Stimulated activated memory B cell treated with anti-CD40 and anti-IgM and Interleukin-4, amounts not matched to agents 10 μg/mL and 1 μg/mL and 100 μg/mL, for 72 hours (primary cell): Measurements from ENCODE around the gene FAM53B.
A peak's percentile ranks its signal among the peaks of the same experiment; 100 is the strongest.

ENCODE experiments used
- ATAC-seq: fragments of 150-1000 bp; cut with Tn5 transposase; 2 replicates; pipeline ENCODE4 v1.10.0; 2021
- H3K27ac Mint-ChIP-seq: one replicate; pipeline ENCODE4 v1.8.0; 2022; ENCODE audit warnings: mild to moderate bottlenecking, mixed read lengths
- H3K27me3 Mint-ChIP-seq: one replicate; pipeline ENCODE4 v1.8.0; 2022; ENCODE audit warnings: mixed read lengths
- H3K36me3 Mint-ChIP-seq: one replicate; pipeline ENCODE4 v1.8.0; 2022; ENCODE audit warnings: mixed read lengths
- H3K4me1 Mint-ChIP-seq: one replicate; pipeline ENCODE4 v1.8.0; 2022; ENCODE audit warnings: mixed read lengths
- H3K4me3 Mint-ChIP-seq: one replicate; pipeline ENCODE4 v1.8.0; 2022; ENCODE audit warnings: mild to moderate bottlenecking, moderate library complexity, mixed read lengths
- H3K9me3 Mint-ChIP-seq: one replicate; pipeline ENCODE4 v1.8.0; 2022; ENCODE audit warnings: mixed read lengths

Gene FAM53B

GRCh38 chr10:124644236-124644635 lies 99.9 kb downstream of the FAM53B start:
- Mint-ChIP-seq H3K36me3 (peaks cover 26% of the 10 kb centered on the region), H3K27ac (peak overlapping the region; percentile 99), H3K27me3 (no peaks in the 10 kb centered on the region), H3K4me3 (no peak overlapping the region), H3K9me3 (no peaks in the 10 kb centered on the region), H3K4me1 (peaks cover 99% of the 10 kb centered on the region)
- ATAC-seq: no peak

GRCh38 chr10:124643330-124644009 lies 100.7 kb downstream of the FAM53B start:
- H3K27me3 Mint-ChIP-seq: no peaks in the 10 kb centered on the region
- no peak overlapping the region for H3K4me3 Mint-ChIP-seq
- H3K9me3 Mint-ChIP-seq: no peaks in the 10 kb centered on the region
- peaks cover 99% of the 10 kb centered on the region for H3K4me1 Mint-ChIP-seq
- H3K27ac Mint-ChIP-seq: peak overlapping the region; percentile 99
- ATAC-seq: no peak
- H3K36me3 Mint-ChIP-seq: peaks cover 26% of the 10 kb centered on the region

DNA sequence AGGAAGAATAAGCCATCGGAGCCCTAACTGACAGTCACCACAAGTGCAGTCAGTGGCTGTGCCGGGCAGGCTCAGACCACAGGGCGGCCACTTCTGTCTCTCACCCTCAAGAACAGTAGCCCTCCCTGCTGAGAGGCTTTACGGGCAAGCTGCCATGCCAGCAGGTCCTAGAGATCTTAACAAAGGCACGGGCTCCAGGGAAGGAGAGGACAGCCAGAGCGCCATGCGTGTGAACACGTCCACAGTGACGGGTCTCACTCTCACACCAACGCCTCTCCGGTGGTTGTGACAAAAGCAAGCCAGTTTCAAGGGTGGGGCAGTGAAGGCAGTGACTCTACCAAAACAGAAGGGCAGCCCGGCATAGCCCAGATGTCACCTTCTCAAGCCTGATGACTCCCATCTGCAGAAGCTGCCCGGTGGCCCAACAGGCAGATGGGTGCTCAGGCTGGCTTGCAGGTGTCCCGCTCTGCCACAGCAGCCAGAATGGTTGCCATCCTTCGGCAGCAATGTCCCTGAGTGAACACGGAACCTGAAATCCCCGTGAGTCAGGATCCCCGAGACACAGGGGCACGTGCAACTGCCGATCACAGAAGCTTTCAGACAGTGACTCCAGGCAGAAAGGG lies 102.0 kb downstream of the FAM53B start:
- H3K36me3 Mint-ChIP-seq: peaks cover 19% of the 10 kb centered on the region
- H3K9me3 Mint-ChIP-seq: no peaks in the 10 kb centered on the region
- ATAC-seq: no peak
- no peaks in the 10 kb centered on the region for H3K27me3 Mint-ChIP-seq
- peaks cover 99% of the 10 kb centered on the region for H3K4me1 Mint-ChIP-seq
- H3K27ac Mint-ChIP-seq: peak overlapping the region; percentile 99
- peak overlapping the region; percentile 78 for H3K4me3 Mint-ChIP-seq

DNA sequence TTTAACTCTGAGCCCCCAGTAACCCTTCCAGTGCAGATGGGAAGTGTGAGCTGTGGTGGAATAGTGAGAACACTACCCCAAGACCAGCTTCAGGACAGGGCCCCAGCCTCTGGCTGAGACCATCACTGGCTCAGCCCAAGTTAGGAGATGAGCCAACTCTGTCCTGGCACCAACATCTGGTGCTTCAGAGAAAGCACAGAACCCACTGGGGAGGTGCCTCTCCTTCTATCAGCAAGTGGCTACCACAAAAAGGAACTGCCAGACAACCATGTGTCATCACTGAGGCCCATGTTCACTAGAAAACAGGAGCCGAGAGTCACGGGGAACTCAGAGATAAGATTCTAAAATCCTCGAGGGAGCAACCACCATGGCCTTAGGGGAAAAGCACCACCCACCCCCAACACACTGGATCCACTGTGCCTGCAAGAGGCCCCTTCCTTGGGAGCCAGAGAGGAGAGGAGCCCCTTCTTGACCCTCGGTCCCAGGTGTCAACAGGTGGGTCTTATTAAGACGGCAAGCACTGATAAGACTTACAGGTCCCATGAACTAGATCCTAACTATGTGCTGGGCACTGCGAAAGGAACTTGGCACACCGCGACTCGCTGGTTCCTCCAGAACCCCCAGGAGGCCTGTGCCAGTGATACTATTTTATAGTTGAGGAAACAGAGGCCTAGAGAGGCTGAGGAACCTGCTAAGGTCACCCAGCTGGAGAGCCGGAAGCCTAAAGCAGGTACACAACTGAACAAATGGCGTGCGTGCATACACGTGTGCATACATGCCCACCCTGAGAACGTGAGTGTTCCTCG lies 102.7 kb downstream of the FAM53B start:
- peak; percentile 90 for ATAC-seq
- Mint-ChIP-seq H3K27me3 (no peaks in the 10 kb centered on the region), H3K9me3 (no peaks in the 10 kb centered on the region), H3K36me3 (peaks cover 15% of the 10 kb centered on the region), H3K4me1 (peaks cover 99% of the 10 kb centered on the region), H3K27ac (peak overlapping the region; percentile 99), H3K4me3 (peak overlapping the region; percentile 78)

DNA sequence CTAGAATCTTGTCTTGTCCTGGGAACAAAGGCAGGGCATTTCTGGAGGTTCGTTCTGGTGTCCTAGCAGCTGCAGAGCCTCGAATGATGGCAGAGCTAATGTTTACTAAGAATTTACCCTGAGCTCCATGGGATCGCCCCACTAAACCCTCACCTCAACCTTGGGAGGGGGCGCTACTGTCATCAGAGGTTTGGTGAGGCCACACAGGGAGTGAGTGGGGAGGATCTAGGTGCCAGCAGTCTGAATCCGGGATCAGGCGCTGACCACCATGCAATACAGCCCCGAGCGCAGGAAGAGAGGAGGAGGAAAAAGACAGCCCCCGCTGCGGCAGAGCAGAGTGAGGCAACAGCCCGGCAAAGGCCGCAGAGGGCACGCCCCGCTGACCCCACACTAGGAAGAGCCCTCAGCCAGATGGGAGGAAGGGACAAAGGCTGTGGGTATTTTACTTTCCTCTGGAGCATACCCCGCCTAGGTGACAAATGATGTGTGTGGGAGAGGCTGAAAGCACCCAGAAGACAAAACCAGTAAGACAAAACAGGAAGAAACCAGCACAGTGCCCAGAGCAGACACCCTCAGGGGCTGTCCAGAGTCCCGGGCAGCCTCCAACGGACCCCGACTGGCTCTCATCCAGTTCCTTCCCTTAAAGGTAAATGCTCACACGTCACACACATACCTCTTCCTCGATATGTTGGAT lies 103.5 kb downstream of the FAM53B start:
- peak; percentile 78 for ATAC-seq
- no peaks in the 10 kb centered on the region for H3K9me3 Mint-ChIP-seq
- H3K4me1 Mint-ChIP-seq: peaks cover 99% of the 10 kb centered on the region
- H3K36me3 Mint-ChIP-seq: peaks cover 11% of the 10 kb centered on the region
- peak overlapping the region; percentile 99 for H3K27ac Mint-ChIP-seq
- H3K4me3 Mint-ChIP-seq: peak overlapping the region; percentile 78
- H3K27me3 Mint-ChIP-seq: no peaks in the 10 kb centered on the region

DNA sequence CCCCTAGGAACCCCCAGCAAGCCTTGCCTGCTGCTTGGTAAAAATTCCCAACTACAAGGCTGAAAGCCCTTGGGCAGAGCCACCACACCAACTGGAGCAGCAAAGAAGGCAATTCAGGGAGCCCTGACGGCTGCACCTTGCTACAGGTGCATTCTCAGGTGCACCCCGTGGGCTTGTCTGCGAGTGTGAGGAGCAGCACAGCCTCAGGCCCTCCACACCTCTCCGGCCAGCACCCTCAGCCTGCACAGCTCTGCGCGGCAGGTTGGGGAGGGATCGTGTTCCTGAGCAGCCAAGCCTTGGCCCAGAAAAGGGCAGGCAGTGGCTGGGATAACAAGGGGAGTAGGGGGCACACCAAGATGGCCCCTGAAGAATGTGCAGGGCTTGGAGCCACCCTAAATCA lies 104.1 kb downstream of the FAM53B start:
- peak overlapping the region; percentile 78 for H3K4me3 Mint-ChIP-seq
- ATAC-seq: no peak
- peak overlapping the region; percentile 99 for H3K27ac Mint-ChIP-seq
- H3K9me3 Mint-ChIP-seq: no peaks in the 10 kb centered on the region
- peaks cover 11% of the 10 kb centered on the region for H3K36me3 Mint-ChIP-seq
- peaks cover 99% of the 10 kb centered on the region for H3K4me1 Mint-ChIP-seq
- H3K27me3 Mint-ChIP-seq: no peaks in the 10 kb centered on the region

DNA sequence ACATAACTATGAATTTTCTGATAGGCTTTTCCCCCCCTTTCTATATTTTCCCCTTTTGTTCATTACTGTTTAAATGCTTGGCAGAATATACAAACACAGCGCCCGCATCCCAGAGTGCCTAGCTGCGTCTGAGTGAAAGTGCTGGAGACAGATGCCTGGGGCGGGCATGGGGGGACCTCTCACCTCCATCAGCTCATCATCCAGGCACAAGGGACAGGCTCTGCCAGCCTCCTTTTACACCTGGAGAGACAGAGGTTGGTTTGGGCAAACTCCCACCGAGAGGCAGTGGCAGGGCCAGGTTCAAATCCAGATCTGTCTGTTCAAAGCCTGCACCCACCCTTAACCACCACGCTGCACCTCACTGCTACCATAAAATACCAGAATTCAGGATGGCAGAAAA lies 104.5 kb downstream of the FAM53B start:
- Mint-ChIP-seq H3K4me1 (peaks cover 95% of the 10 kb centered on the region), H3K9me3 (peaks cover under 1% of the 10 kb centered on the region), H3K4me3 (no peak overlapping the region), H3K27me3 (no peaks in the 10 kb centered on the region), H3K27ac (peak overlapping the region; percentile 99), H3K36me3 (peaks cover 13% of the 10 kb centered on the region)
- ATAC-seq: no peak

DNA sequence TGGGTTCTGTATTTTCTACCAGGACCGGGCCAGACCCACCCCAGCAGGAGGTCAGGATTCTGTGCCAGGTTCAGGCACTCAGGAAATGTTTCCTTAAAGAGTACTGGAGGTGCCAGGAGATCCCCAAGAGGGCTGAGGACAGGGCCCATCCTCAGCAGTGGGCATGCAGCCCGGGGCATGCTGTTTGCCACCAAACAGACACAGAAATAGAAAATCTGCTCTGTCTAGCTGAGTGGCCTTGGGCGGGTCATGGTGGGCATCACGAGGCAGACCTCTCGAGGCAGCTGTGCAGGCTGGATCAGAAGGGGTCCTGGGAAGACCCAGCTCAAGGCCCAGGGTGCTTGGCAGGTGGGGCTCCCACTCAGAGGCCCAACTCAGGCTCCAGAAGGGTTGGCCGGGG lies 105.0 kb downstream of the FAM53B start:
- peaks cover 16% of the 10 kb centered on the region for H3K36me3 Mint-ChIP-seq
- no peaks in the 10 kb centered on the region for H3K27me3 Mint-ChIP-seq
- no peak for ATAC-seq
- H3K4me3 Mint-ChIP-seq: no peak overlapping the region
- H3K27ac Mint-ChIP-seq: peak overlapping the region; percentile 99
- peaks cover 90% of the 10 kb centered on the region for H3K4me1 Mint-ChIP-seq
- peaks cover 3% of the 10 kb centered on the region for H3K9me3 Mint-ChIP-seq

DNA sequence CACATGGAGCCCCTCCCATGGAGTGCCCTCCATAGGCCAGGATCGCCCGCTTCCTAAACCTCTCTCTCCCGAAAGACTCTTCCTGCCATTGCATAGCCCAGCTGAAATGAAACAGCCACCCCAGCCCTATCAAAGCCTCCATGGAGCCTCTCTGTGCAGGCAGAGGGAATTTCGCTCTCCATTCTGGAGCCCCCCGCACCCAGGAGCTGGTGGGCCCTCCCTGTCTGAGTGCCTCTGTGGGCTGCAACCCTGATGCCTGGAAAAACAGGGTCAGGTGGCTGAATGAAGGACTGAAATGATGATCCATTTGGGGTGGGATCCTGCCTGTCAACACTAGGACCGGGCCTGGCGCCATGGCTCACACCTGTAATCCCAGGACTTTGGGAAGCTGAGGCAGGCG lies 106.4 kb downstream of the FAM53B start:
- no peak for ATAC-seq
- no peaks in the 10 kb centered on the region for H3K27me3 Mint-ChIP-seq
- peaks cover 17% of the 10 kb centered on the region for H3K36me3 Mint-ChIP-seq
- H3K4me1 Mint-ChIP-seq: peaks cover 85% of the 10 kb centered on the region
- H3K27ac Mint-ChIP-seq: peak overlapping the region; percentile 99
- H3K9me3 Mint-ChIP-seq: peaks cover 3% of the 10 kb centered on the region
- H3K4me3 Mint-ChIP-seq: peak overlapping the region; percentile 53

GRCh38 chr10:124637091-124637700 lies 107.0 kb downstream of the FAM53B start:
- Mint-ChIP-seq H3K9me3 (peaks cover 3% of the 10 kb centered on the region), H3K4me3 (peak overlapping the region; percentile 53), H3K36me3 (peaks cover 14% of the 10 kb centered on the region), H3K27ac (peak overlapping the region; percentile 99), H3K27me3 (no peaks in the 10 kb centered on the region), H3K4me1 (peaks cover 85% of the 10 kb centered on the region)
- no peak for ATAC-seq

GRCh38 chr10:124636271-124636995 lies 107.7 kb downstream of the FAM53B start:
- Mint-ChIP-seq H3K27ac (peak overlapping the region; percentile 99), H3K36me3 (peaks cover 21% of the 10 kb centered on the region), H3K27me3 (no peaks in the 10 kb centered on the region), H3K4me1 (peaks cover 85% of the 10 kb centered on the region), H3K9me3 (peaks cover 3% of the 10 kb centered on the region), H3K4me3 (peak overlapping the region; percentile 53)
- ATAC-seq: peak; percentile 40

DNA sequence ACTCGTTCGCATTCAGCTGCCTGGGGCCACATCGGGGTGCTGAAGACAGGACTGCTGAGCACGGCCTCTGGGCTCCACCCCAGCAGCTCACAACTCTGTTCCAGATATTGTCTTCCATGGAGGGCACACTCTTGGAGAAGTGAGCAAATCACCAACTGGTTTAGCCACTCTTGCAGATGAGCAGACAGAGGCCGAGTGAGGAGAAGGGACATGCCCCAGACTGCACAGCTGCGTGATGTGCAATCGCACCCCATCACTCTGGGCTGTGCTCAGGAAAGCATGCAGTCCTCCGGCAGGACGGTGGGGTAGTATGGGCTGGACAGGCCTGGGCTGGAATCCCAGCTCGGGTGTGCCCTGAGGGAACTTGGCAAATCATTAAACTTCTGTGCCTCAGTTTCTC lies 111.6 kb downstream of the FAM53B start:
- H3K27me3 Mint-ChIP-seq: no peaks in the 10 kb centered on the region
- H3K27ac Mint-ChIP-seq: peak overlapping the region; percentile 83
- H3K4me1 Mint-ChIP-seq: peaks cover 84% of the 10 kb centered on the region
- peaks cover 3% of the 10 kb centered on the region for H3K9me3 Mint-ChIP-seq
- peaks cover 27% of the 10 kb centered on the region for H3K36me3 Mint-ChIP-seq
- no peak overlapping the region for H3K4me3 Mint-ChIP-seq
- no peak for ATAC-seq

DNA sequence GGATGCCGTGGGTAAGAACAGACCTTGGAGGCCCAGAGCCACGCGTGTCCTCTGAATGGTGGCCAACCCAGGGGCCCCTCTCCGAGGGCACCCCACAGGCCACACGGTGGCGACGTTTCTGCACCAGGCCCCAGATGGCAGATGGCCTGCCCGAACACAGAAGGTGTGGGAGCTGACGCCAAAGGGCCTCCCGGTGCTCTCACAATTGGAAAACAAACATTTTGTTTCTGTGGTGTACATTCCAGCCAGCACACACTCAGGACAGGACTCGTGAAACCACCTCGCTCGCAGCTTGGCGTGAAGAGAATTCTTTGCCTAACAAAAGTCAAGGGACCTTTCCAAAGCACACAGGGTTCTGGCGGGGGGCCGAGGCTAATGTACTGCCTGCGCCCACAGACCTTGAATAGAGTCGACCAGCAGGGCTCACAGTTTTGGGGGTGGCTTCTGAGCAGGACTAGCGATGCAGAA lies 112.1 kb downstream of the FAM53B start:
- no peak for ATAC-seq
- Mint-ChIP-seq H3K4me3 (no peak overlapping the region), H3K27ac (peak overlapping the region; percentile 83), H3K4me1 (peaks cover 84% of the 10 kb centered on the region), H3K27me3 (no peaks in the 10 kb centered on the region), H3K9me3 (peaks cover 3% of the 10 kb centered on the region), H3K36me3 (peaks cover 27% of the 10 kb centered on the region)

DNA sequence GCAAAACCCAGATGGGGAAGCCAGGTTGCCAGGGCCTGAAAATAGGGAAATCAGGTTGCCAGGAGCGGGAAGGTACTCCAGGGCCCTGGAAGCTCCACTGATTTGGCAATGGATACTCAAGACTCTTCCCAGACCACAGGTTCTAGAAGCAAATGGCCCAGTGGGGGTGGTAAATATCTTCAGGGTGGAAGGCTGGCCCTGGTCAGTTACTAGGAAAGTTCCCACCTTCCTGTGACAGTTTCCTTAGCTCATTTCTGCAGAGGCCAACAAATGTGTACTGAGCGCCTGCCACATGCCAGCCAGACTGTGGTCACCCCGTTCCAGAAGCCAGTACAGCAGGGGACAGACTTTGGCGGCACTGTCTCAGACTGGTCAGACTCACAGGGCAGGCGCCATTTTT lies 113.6 kb downstream of the FAM53B start:
- ATAC-seq: no peak
- Mint-ChIP-seq H3K9me3 (peaks cover 3% of the 10 kb centered on the region), H3K36me3 (peaks cover 27% of the 10 kb centered on the region), H3K4me3 (no peak overlapping the region), H3K27me3 (no peaks in the 10 kb centered on the region), H3K4me1 (peaks cover 80% of the 10 kb centered on the region), H3K27ac (peak overlapping the region; percentile 83)
